Measurements from ENCODE around the gene BAHCC1. TPM values are rescaled to one million over a fixed set of nuclear protein-coding genes. Genes with fewer than 3 reads are reported as not detected.
A peak's percentile ranks its signal among the peaks of the same experiment; 100 is the strongest.

Gene BAHCC1
- total and polyA plus RNA-seq, 9 of the 15 experiments (the other 6 are each of a cell fraction or from before 2014, with no cell fraction given): 0.14 to 26.9 (median 5.0) TPM

GRCh38 chr17:81471818-81472456, 76.7 kb downstream of the BAHCC1 start (continued):
- TF ChIP-seq RBM25 (IDR thresholded peaks at IDR 0.05; ENCODE audit: low read depth, low read length, severe bottlenecking) (no peak), IRF1 (CRISPR knock-in tag; IDR thresholded peaks at IDR 0.05; ENCODE audit: borderline replicate concordance) (peak; percentile 93; the same call in 1 of the 2 replicates), HMGN3 (IDR thresholded peaks at IDR 0.05; ENCODE audit: borderline replicate concordance, extremely low read depth, insufficient read length, low read depth, low read length) (peak; percentile 20), PHF21A (IDR thresholded peaks at IDR 0.05; ENCODE audit: borderline replicate concordance, low read depth) (no peak), GATA2 (CRISPR knock-in tag; IDR thresholded peaks at IDR 0.05) (no peak), TBP (optimal IDR thresholded peaks at IDR 0.05; ENCODE audit: low read depth, low read length) (peak; percentile 38), HDGF (IDR thresholded peaks at IDR 0.05) (no peak), ZNF780A (CRISPR knock-in tag; IDR thresholded peaks at IDR 0.05) (no peak), GTF2F1 (IDR thresholded peaks at IDR 0.05; ENCODE audit: low read depth, low read length) (no peak), ZNF124 (CRISPR knock-in tag; IDR thresholded peaks at IDR 0.05) (0 out of 2 replicates have a peak, but pooled peaks have one; percentile 66), CEBPB (tag; IDR thresholded peaks at IDR 0.05) (no peak), FOXM1 (IDR thresholded peaks at IDR 0.05; ENCODE audit: low read depth) (no peak), FOXM1 (CRISPR knock-in tag; IDR thresholded peaks at IDR 0.05; ENCODE audit: low read depth) (peak; percentile 94), MXD1 (CRISPR knock-in tag; IDR thresholded peaks at IDR 0.05; ENCODE audit: borderline replicate concordance, poor library complexity, severe bottlenecking) (peak; percentile 86), ZNF239 (CRISPR knock-in tag; IDR thresholded peaks at IDR 0.05) (no peak), NFRKB (IDR thresholded peaks at IDR 0.05; ENCODE audit: low read depth) (peak; percentile 53; the same call in 1 of the 2 replicates), USF2 (CRISPR knock-in tag; IDR thresholded peaks at IDR 0.05) (peak; percentile 99), NCOA1 (IDR thresholded peaks at IDR 0.05; ENCODE audit: low read depth) (no peak), CCAR2 (IDR thresholded peaks at IDR 0.05; ENCODE audit: low read depth, low read length) (no peak), CXXC5 (CRISPR knock-in tag; IDR thresholded peaks at IDR 0.05) (peak; percentile 74), PCBP1 (IDR thresholded peaks at IDR 0.05; ENCODE audit: low read depth, low read length, poor library complexity, severe bottlenecking) (no peak), ZNF766 (CRISPR knock-in tag; conservative IDR thresholded peaks at IDR 0.05) (0 out of 2 replicates have a peak, but pooled peaks have one; percentile 29), AFF4 (CRISPR knock-in tag; IDR thresholded peaks at IDR 0.05) (peak; percentile 58; the same call in 1 of the 2 replicates), NFE2L1 (tag; IDR thresholded peaks at IDR 0.05; ENCODE audit: borderline replicate concordance, low read depth) (no peak)
